DOHH2 (cell line): ENCODE data around the gene HIVEP3.

Experiments used
- H3F3A ChIP-seq: fragments of 200-600 bp; sonication (generic), shearing (Covaris generic); 2 replicates; pipeline ENCODE4 v1.6.0; 2016; ENCODE audit warnings: antibody characterized with exemption, mild to moderate bottlenecking; ENCODE audit not compliant: control insufficient read depth, insufficient read depth
- H3K27ac ChIP-seq: fragments of 200-600 bp; sonication (generic); 2 replicates; pipeline ENCODE4 v1.5.1; 2014; ENCODE audit warnings: low read depth, mild to moderate bottlenecking, low read length, moderate library complexity
- H3K27me3 ChIP-seq: fragments of 200-600 bp; sonication (generic); 2 replicates; pipeline ENCODE4 v1.6.1; 2014; ENCODE audit warnings: mild to moderate bottlenecking, low read length, mixed read lengths; ENCODE audit not compliant: control insufficient read depth
- H3K36me3 ChIP-seq: fragments of 200-600 bp; sonication (generic); 2 replicates; pipeline ENCODE4 v1.6.1; 2014; ENCODE audit warnings: mild to moderate bottlenecking, low read length, moderate library complexity, mixed read lengths; ENCODE audit not compliant: control insufficient read depth
- H3K4me1 ChIP-seq: fragments of 200-600 bp; sonication (generic); 2 replicates; pipeline ENCODE4 v1.6.1; 2014; ENCODE audit warnings: mild to moderate bottlenecking, low read length, mixed read lengths; ENCODE audit not compliant: control insufficient read depth
- H3K4me2 ChIP-seq: fragments of 200-600 bp; sonication (generic); 2 replicates; pipeline ENCODE4 v1.6.0; 2014; ENCODE audit warnings: mild to moderate bottlenecking, low read length, moderate library complexity
- H3K4me3 ChIP-seq: fragments of 200-600 bp; sonication (generic); 2 replicates; pipeline ENCODE4 v1.5.1; 2014; ENCODE audit warnings: mild to moderate bottlenecking, low read length, mixed read lengths
- H3K79me2 ChIP-seq: fragments of 200-600 bp; sonication (generic); 2 replicates; pipeline ENCODE4 v1.6.1; 2014; ENCODE audit warnings: mild to moderate bottlenecking, low read length, mixed read lengths; ENCODE audit not compliant: control insufficient read depth
- H3K9me2 ChIP-seq: fragments of 200-600 bp; sonication (generic); replicated peaks from 2 replicates; pipeline ENCODE4 v1.6.1; 2014; ENCODE audit warnings: mild to moderate bottlenecking, low read length, mixed read lengths; ENCODE audit not compliant: control insufficient read depth
- H3K9me3 ChIP-seq: fragments of 200-600 bp; sonication (generic); 2 replicates; pipeline ENCODE4 v1.6.1; 2014; ENCODE audit warnings: antibody characterized with exemption, low read length, mixed read lengths; ENCODE audit not compliant: control insufficient read depth, insufficient read depth
- H4K20me1 ChIP-seq: fragments of 200-600 bp; sonication (generic); 2 replicates; pipeline ENCODE4 v1.6.0; 2014; ENCODE audit warnings: low read depth, mild to moderate bottlenecking, antibody characterized with exemption, low read length, moderate library complexity; ENCODE audit not compliant: control insufficient read depth, insufficient read depth
- EZH2phosphoT487 ChIP-seq: fragments of 200-600 bp; sonication (generic); IDR thresholded peaks from 2 replicates; pipeline ENCODE4 v1.6.1; 2017; ENCODE audit warnings: borderline replicate concordance, mild to moderate bottlenecking, antibody characterized with exemption, low read length, moderate library complexity, mixed read lengths
- TF ChIP-seq, protein P1 (sequence below): fragments of 200-600 bp; sonication (generic); IDR thresholded peaks from one replicate; pipeline ENCODE4 v1.5.1; 2014; ENCODE audit warnings: antibody characterized with exemption, mild to moderate bottlenecking, low read depth, low read length; ENCODE audit not compliant: poor library complexity, severe bottlenecking

The HIVEP3 gene

DNA sequence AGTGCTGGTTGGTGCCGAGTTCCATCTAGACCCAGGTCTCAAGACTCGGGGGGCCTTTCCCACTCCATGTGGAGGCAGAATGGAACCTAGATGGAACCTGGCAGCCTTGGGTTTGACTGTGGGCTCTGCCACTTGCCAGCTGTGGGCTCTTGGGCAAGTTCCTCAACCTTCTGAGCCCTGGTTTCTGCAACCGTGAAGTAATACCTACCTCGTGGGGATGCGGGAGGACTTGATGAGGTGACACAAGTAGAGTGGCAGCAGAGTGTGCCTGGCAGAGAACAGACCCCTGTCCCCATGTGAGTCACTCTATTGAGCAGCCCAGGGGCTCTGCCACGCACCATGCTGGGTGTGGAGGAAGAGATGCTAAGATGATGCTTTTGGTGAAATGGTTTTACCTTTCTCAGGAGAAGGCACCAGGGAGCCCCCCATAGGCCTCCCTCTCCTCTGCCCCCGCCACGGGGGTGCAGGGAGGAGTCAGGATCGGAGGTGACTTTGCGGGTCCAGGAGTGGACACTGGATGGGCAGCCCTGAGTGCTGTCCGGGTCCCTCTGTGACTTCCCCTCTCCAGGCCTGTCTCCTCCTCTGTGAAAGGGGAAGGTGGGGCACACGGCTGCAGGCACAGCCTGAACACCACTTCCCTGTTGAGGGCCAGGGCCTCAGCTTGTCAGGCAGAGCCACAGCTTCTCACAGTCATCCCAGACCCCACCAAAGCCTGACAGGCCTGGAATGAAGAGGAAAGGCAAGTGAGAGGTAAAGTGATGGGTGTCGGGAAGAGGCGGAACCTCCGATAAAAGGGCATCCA lies 397.6 kb downstream of the HIVEP3 start:
- Histone ChIP-seq H3K4me3 (no peak overlapping the region), H3K4me2 (no peak overlapping the region), H3K9me2 (no peaks in the 10 kb centered on the region), H3K27ac (no peak overlapping the region), H3K9me3 (no peaks in the 10 kb centered on the region), H3K27me3 (no peaks in the 10 kb centered on the region; the same call in none of the 2 replicates), H3K79me2 (no peaks in the 10 kb centered on the region), H3K36me3 (no peaks in the 10 kb centered on the region), H4K20me1 (no peaks in the 10 kb centered on the region), H3K4me1 (peaks cover 5% of the 10 kb centered on the region), H3F3A (no peaks in the 10 kb centered on the region)
- TF ChIP-seq EZH2phosphoT487 = no peak
- TF ChIP-seq, protein P1, sequence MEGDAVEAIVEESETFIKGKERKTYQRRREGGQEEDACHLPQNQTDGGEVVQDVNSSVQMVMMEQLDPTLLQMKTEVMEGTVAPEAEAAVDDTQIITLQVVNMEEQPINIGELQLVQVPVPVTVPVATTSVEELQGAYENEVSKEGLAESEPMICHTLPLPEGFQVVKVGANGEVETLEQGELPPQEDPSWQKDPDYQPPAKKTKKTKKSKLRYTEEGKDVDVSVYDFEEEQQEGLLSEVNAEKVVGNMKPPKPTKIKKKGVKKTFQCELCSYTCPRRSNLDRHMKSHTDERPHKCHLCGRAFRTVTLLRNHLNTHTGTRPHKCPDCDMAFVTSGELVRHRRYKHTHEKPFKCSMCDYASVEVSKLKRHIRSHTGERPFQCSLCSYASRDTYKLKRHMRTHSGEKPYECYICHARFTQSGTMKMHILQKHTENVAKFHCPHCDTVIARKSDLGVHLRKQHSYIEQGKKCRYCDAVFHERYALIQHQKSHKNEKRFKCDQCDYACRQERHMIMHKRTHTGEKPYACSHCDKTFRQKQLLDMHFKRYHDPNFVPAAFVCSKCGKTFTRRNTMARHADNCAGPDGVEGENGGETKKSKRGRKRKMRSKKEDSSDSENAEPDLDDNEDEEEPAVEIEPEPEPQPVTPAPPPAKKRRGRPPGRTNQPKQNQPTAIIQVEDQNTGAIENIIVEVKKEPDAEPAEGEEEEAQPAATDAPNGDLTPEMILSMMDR = no peak

GRCh38 chr1:41519667-41520066 lies 399.1 kb downstream of the HIVEP3 start:
- H3K27ac ChIP-seq = no peak overlapping the region
- H3K4me3 ChIP-seq = no peak overlapping the region
- H3K36me3 ChIP-seq = no peaks in the 10 kb centered on the region
- H3K27me3 ChIP-seq = no peaks in the 10 kb centered on the region; the same call in none of the 2 replicates
- TF ChIP-seq EZH2phosphoT487 = no peak
- TF ChIP-seq, protein P1 = no peak
- H3K4me1 ChIP-seq = peaks cover 6% of the 10 kb centered on the region
- no peaks in the 10 kb centered on the region for H3F3A ChIP-seq
- no peak overlapping the region for H3K4me2 ChIP-seq
- no peaks in the 10 kb centered on the region for H3K9me2 ChIP-seq
- no peaks in the 10 kb centered on the region for H3K9me3 ChIP-seq
- no peaks in the 10 kb centered on the region for H4K20me1 ChIP-seq
- H3K79me2 ChIP-seq = no peaks in the 10 kb centered on the region

- Histone ChIP-seq H3K79me2 (no peaks in the 10 kb centered on the region), H3K4me3 (no peak overlapping the region), H3K9me2 (no peaks in the 10 kb centered on the region), H3K27me3 (no peaks in the 10 kb centered on the region; the same call in none of the 2 replicates), H3F3A (no peaks in the 10 kb centered on the region), H4K20me1 (no peaks in the 10 kb centered on the region), H3K36me3 (no peaks in the 10 kb centered on the region), H3K9me3 (no peaks in the 10 kb centered on the region), H3K27ac (no peak overlapping the region), H3K4me2 (no peak overlapping the region), H3K4me1 (peaks cover 6% of the 10 kb centered on the region)
- TF ChIP-seq, protein P1 = no peak
- no peak for TF ChIP-seq EZH2phosphoT487
These were observed 400.3 kb downstream of the HIVEP3 start for GRCh38 chr1:41518471-41518870.
